H1 (cell line): ENCODE results near the gene ATP5MC2. TPM values are rescaled to one million over a fixed set of nuclear protein-coding genes. Genes with fewer than 3 reads are reported as not detected.

ENCODE experiments used
- CTCF ChIA-PET: fragments of 300-600 bp; sonication (Branson Sonifier 250); formaldehyde crosslinking; loops from one replicate; lab custom pipeline; 2021; ENCODE audit not compliant: partially characterized antibody; lab: Charles Lee
- POLR2A ChIA-PET: fragments of 300-600 bp; sonication (Branson Sonifier 250); formaldehyde crosslinking; loops from one replicate; lab custom pipeline; 2021; ENCODE audit warnings: inconsistent platforms; ENCODE audit not compliant: partially characterized antibody; lab: Charles Lee
- DNase-seq, 2 experiments: peaks; one replicate each; pipeline versions ENCODE4 v3.0.0 to v3.0.0-alpha.2; 2010 to 2022; ENCODE audit warnings: low spot score in 2 of 2, low read depth in 1 of 2, mixed read lengths in 1 of 2
- FAIRE-seq: peaks from 2 replicates; lab custom pipeline; 2011; peaks lifted over from hg19 to GRCh38; lab: Jason Lieb, UNC
- H2AFZ ChIP-seq: 2 replicates; pipeline ENCODE4 v1.8.1; 2012; ENCODE audit warnings: low read length, inconsistent platforms
- H2AK5ac ChIP-seq: 2 replicates; pipeline ENCODE4 v1.6.1; 2013; ENCODE audit warnings: low read depth, low read length
- H2BK120ac ChIP-seq: replicated peaks from 2 replicates; pipeline ENCODE3; 2013; ENCODE audit warnings: low read depth, low read length, inconsistent platforms
- H2BK12ac ChIP-seq: 2 replicates; pipeline ENCODE4 v1.6.1; 2013; ENCODE audit warnings: low read depth, low read length
- H2BK15ac ChIP-seq: 2 replicates; pipeline ENCODE4 v1.6.1; 2013; ENCODE audit warnings: low read length
- H2BK20ac ChIP-seq: 2 replicates; pipeline ENCODE4 v1.6.1; 2013; ENCODE audit warnings: low read length
- H2BK5ac ChIP-seq: 2 replicates; pipeline ENCODE4 v1.6.1; 2013; ENCODE audit warnings: low read depth, low read length
- H3K14ac ChIP-seq: 2 replicates; pipeline ENCODE4 v1.6.1; 2013; ENCODE audit warnings: inconsistent platforms; ENCODE audit not compliant: insufficient read length
- H3K18ac ChIP-seq: 2 replicates; pipeline ENCODE4 v1.6.1; 2013; ENCODE audit warnings: low read length; ENCODE audit errors: extremely low read depth
- H3K23ac ChIP-seq: 2 replicates; pipeline ENCODE4 v1.6.1; 2013; ENCODE audit warnings: inconsistent platforms; ENCODE audit not compliant: insufficient read length
- H3K23me2 ChIP-seq: 2 replicates; pipeline ENCODE4 v1.6.1; 2013; ENCODE audit warnings: low read depth, low read length
- H3K27ac ChIP-seq: 2 replicates; pipeline ENCODE4 v1.6.1; 2011; ENCODE audit warnings: low read depth, low read length, inconsistent platforms
- H3K27me3 ChIP-seq, 4 experiments: replicated peaks in 1 of 4; 1 replicate in 1 of 4; 2 replicates in 3 of 4; pipeline versions ENCODE4 v1.6.1 to v1.8.1; 2011 to 2013; ENCODE audit warnings: low read length in 3 of 4, mild to moderate bottlenecking in 3 of 4, inconsistent platforms in 2 of 4, mixed read lengths in 2 of 4, moderate library complexity in 1 of 4; ENCODE audit not compliant: control insufficient read depth in 3 of 4, insufficient read depth in 3 of 4; ENCODE audit errors: extremely low read depth in 1 of 4
- H3K36me3 ChIP-seq, 4 experiments: 2 replicates each; pipeline versions ENCODE4 v1.6.1 to v1.8.1; 2011 to 2013; ENCODE audit warnings: mild to moderate bottlenecking in 4 of 4, low read length in 3 of 4, moderate library complexity in 2 of 4, control low read depth in 1 of 4, inconsistent platforms in 1 of 4; ENCODE audit not compliant: insufficient read depth in 4 of 4, control insufficient read depth in 2 of 4
- H3K4ac ChIP-seq: replicated peaks from 2 replicates; pipeline ENCODE3; 2013; ENCODE audit warnings: low read length, low read depth, mixed read lengths, inconsistent platforms; ENCODE audit not compliant: insufficient read length
- H3K4me1 ChIP-seq, 4 experiments: replicated peaks in 1 of 4; 1 replicate in 1 of 4; 2 replicates in 3 of 4; pipeline versions ENCODE4 v1.6.1 to v1.8.1; 2011 to 2013; ENCODE audit warnings: low read length in 3 of 4, inconsistent platforms in 2 of 4, mixed read lengths in 1 of 4; ENCODE audit not compliant: insufficient read depth in 4 of 4, control insufficient read depth in 3 of 4
- H3K4me2 ChIP-seq, 2 experiments: 2 replicates each; pipeline versions ENCODE4 v1.6.1 to v1.8.1; 2011 to 2013; ENCODE audit warnings: low read depth in 2 of 2, low read length in 2 of 2, control low read depth in 1 of 2, inconsistent platforms in 1 of 2, mild to moderate bottlenecking in 1 of 2; ENCODE audit not compliant: insufficient read depth in 1 of 2
- H3K4me3 ChIP-seq, 4 experiments: fragments of 200-600, 300-600 bp in 1 of 4; sonication (generic), shearing (Covaris generic), sonication (Bioruptor Twin) in 1 of 4; 2 replicates each; pipeline versions ENCODE4 v1.5.1 to v1.8.1; 2011 to 2016; ENCODE audit warnings: low read length in 4 of 4, low read depth in 3 of 4, control low read depth in 2 of 4, inconsistent platforms in 2 of 4, mild to moderate bottlenecking in 2 of 4, mixed read lengths in 1 of 4, moderate library complexity in 1 of 4; ENCODE audit not compliant: insufficient read depth in 2 of 4; ENCODE audit errors: extremely low read depth in 1 of 4
- H3K56ac ChIP-seq: replicated peaks from 2 replicates; pipeline ENCODE3; 2013; ENCODE audit warnings: low read depth, mild to moderate bottlenecking, mixed read lengths, low read length, inconsistent platforms; ENCODE audit not compliant: insufficient read length
- H3K79me1 ChIP-seq: 2 replicates; pipeline ENCODE4 v1.6.1; 2013; ENCODE audit warnings: low read depth, low read length, control low read depth
- H3K79me2 ChIP-seq, 2 experiments: 2 replicates each; pipeline versions ENCODE4 v1.6.1 to v1.8.1; 2012 to 2013; ENCODE audit warnings: low read length in 2 of 2, mild to moderate bottlenecking in 2 of 2, inconsistent platforms in 1 of 2; ENCODE audit not compliant: insufficient read depth in 2 of 2, control insufficient read depth in 1 of 2
- H3K9ac ChIP-seq, 4 experiments: replicated peaks in 1 of 4; 1 replicate in 1 of 4; 2 replicates in 3 of 4; pipeline versions ENCODE4 v1.6.1 to v1.8.1; 2011 to 2013; ENCODE audit warnings: low read depth in 3 of 4, low read length in 3 of 4, control low read depth in 2 of 4, mild to moderate bottlenecking in 2 of 4, moderate library complexity in 2 of 4, inconsistent platforms in 1 of 4; ENCODE audit errors: extremely low read depth in 1 of 4
- H3K9me3 ChIP-seq, 2 experiments: 2 replicates each; pipeline versions ENCODE4 v1.6.1 to v1.8.1; 2012 to 2013; ENCODE audit warnings: mild to moderate bottlenecking in 2 of 2, moderate library complexity in 2 of 2, control low read depth in 1 of 2, inconsistent platforms in 1 of 2, low read depth in 1 of 2, low read length in 1 of 2, mixed read lengths in 1 of 2; ENCODE audit not compliant: insufficient read depth in 2 of 2
- H4K20me1 ChIP-seq, 2 experiments: replicated peaks in 1 of 2; 2 replicates each; pipeline versions ENCODE3 to v1.8.1; 2011 to 2013; ENCODE audit warnings: inconsistent platforms in 2 of 2, low read length in 2 of 2, mild to moderate bottlenecking in 1 of 2; ENCODE audit not compliant: insufficient read depth in 2 of 2, control insufficient read depth in 1 of 2
- H4K5ac ChIP-seq: 2 replicates; pipeline ENCODE4 v1.6.1; 2013; ENCODE audit warnings: low read length, low read depth, mixed read lengths, inconsistent platforms; ENCODE audit not compliant: insufficient read length
- H4K8ac ChIP-seq: 2 replicates; pipeline ENCODE4 v1.8.0; 2013; ENCODE audit warnings: mild to moderate bottlenecking, moderate library complexity, low read length, inconsistent platforms; ENCODE audit not compliant: insufficient read depth; ENCODE audit errors: extremely low read depth
- H4K91ac ChIP-seq: replicated peaks from 2 replicates; pipeline ENCODE3; 2013; ENCODE audit warnings: low read length, mixed read lengths, inconsistent platforms; ENCODE audit not compliant: insufficient read length
- CBX8 ChIP-seq: fragments of 300-800, 300-1000 bp; sonication (generic); IDR thresholded peaks from 2 replicates; pipeline ENCODE4 v1.7.1; 2016; ENCODE audit warnings: low read depth, low read length, borderline replicate concordance
- EP300 ChIP-seq, 2 experiments: IDR thresholded peaks; 1 replicate in 1 of 2; 2 replicates in 1 of 2; pipeline ENCODE4 v1.6.1; 2011 to 2012; ENCODE audit warnings: low read depth in 2 of 2, low read length in 2 of 2, mild to moderate bottlenecking in 2 of 2, borderline replicate concordance in 1 of 2, inconsistent platforms in 1 of 2, moderate library complexity in 1 of 2
- EZH2 ChIP-seq: fragments of 200-600 bp; sonication (generic); IDR thresholded peaks from 2 replicates; pipeline ENCODE4 v1.7.1; 2012; ENCODE audit warnings: low read depth, mild to moderate bottlenecking, moderate library complexity, low read length, inconsistent platforms; ENCODE audit not compliant: severe bottlenecking
- PHF8 ChIP-seq: fragments of 200-600 bp; sonication (generic); conservative IDR thresholded peaks from 2 replicates; pipeline ENCODE4 v1.7.1; 2012; ENCODE audit warnings: low read depth, mild to moderate bottlenecking, inconsistent platforms, low read length, moderate library complexity
- RBBP5 ChIP-seq: IDR thresholded peaks from 2 replicates; pipeline ENCODE4 v1.7.1; 2012; ENCODE audit warnings: low read depth, mild to moderate bottlenecking, inconsistent platforms, low read length, moderate library complexity, borderline replicate concordance
- TAF7 ChIP-seq: optimal IDR thresholded peaks from 2 replicates; pipeline ENCODE3; 2011; ENCODE audit warnings: low read depth, mild to moderate bottlenecking, inconsistent platforms, low read length, moderate library complexity, borderline replicate concordance
- WGBS, 2 experiments: shearing (Covaris generic) in 1 of 2; methylation state at CpG; one replicate each; pipeline versions ENCODE4 v1.1.6 to v1.1.7; 2013 to 2015; ENCODE audit warnings: low lambda C conversion rate in 2 of 2, mixed read lengths in 2 of 2, inconsistent platforms in 1 of 2, low coverage in 1 of 2, missing lambda C conversion rate in 1 of 2; ENCODE audit not compliant: insufficient replicate concordance in 2 of 2, insufficient coverage in 1 of 2, insufficient read length in 1 of 2; ENCODE audit errors: extremely low coverage in 1 of 2, missing lambda C conversion rate in 1 of 2; 5-methylcytosine and 5-hydroxymethylcytosine counted together
- polyA plus RNA-seq, 7 experiments: library from polyadenylated mRNA; depleted of rRNA in 3 of 7; stranded (reverse) in 5 of 7; unstranded in 2 of 7; fragments of >200 nt in 5 of 7; fragments of 200-250 nt in 2 of 7; gene quantifications; 1 replicate in 5 of 7; 2 replicates in 1 of 7; 4 replicates in 1 of 7; pipeline versions ENCODE4 v1.2.1 to v1.2.3, GENCODE V29; 2011 to 2013; ENCODE audit warnings: missing spikeins in 2 of 7, mixed read lengths in 2 of 7
- total RNA-seq: library from RNA; stranded (reverse); fragmentation: NEBNext Ultra II Directional; extraction: Animal tissue kit (Norgen Biotek cat#: 25700); gene quantifications from 2 replicates; pipeline ENCODE4 v1.2.1, GENCODE V29; 2021

ATP5MC2 gene
- total and polyA plus RNA-seq, 2 of the 8 experiments (the other 6 are each of a cell fraction or from before 2014, with no cell fraction given): 408 to 952 TPM

- FAIRE-seq: no peak
- Histone ChIP-seq H3K4ac (no peak overlapping the region), H4K20me1 (no peaks in the 10 kb centered on the region), H2BK5ac (no peak overlapping the region), H3K4me3 (no peak overlapping the region), H4K8ac (no peak overlapping the region), H3K18ac (no peak overlapping the region), H3K23ac (no peak overlapping the region), H3K9ac (no peak overlapping the region), H2BK20ac (no peak overlapping the region), H3K4me1 (no peaks in the 10 kb centered on the region), H2AK5ac (no peak overlapping the region), H3K79me1 (peaks cover 3% of the 10 kb centered on the region; the same call in 1 of the 2 replicates), H2BK15ac (no peak overlapping the region), H4K5ac (no peak overlapping the region), H3K23me2 (no peaks in the 10 kb centered on the region), H4K91ac (no peak overlapping the region), H3K27me3 (no peaks in the 10 kb centered on the region), H2BK120ac (no peak overlapping the region), H3K79me2 (peaks cover 0 to 17% of the 10 kb centered on the region in 2 experiments; a peak in 2 of 4 replicates), H3K36me3 (no peaks in the 10 kb centered on the region), H3K14ac (no peak overlapping the region), H2BK12ac (no peak overlapping the region), H3K9me3 (no peaks in the 10 kb centered on the region), H3K56ac (no peak overlapping the region), H2AFZ (no peak overlapping the region), H3K27ac (no peak overlapping the region), H3K4me2 (no peak overlapping the region)
- DNase-seq: no peak
- ChIA-PET CTCF (interaction anchor here (1.4 to 2.4 kb wide), 2 partner anchors 16 to 58 kb away, joined by 5 to 9 read pairs; partner anchors contain the start of gene ATP5MC2), POLR2A (interaction anchor here (0.7 kb wide), 1 partner anchor 148 kb away, joined by 4 read pairs; no protein-coding TSS in a partner anchor)
- 85% methylated on average over 3 of the region's 3 CpGs; no CpG with 5 or more reads in 1 of the 2 experiments for WGBS, 2 experiments
- TF ChIP-seq PHF8 (no peak), CBX8 (no peak), EZH2 (no peak), EP300 (IDR thresholded peaks at IDR 0.05; ENCODE audit: borderline replicate concordance in 1 of 2, low read depth in 2 of 2, low read length in 2 of 2) (no peak), TAF7 (no peak), RBBP5 (no peak)
- TF ChIP-seq, all 59 proteins: peak for 0
These were observed 57.6 kb downstream of the ATP5MC2 start for GRCh38 chr12:53618275-53618674.
